Measurements from ENCODE around the gene PAX1.

PAX1 gene

GRCh38 chr20:21762646-21763045 lies 57.2 kb downstream of the PAX1 start:
- no peak for DNase-seq (ENCODE audit: extremely low read depth, low read depth)
- no peak for TF ChIP-seq CTCF (IDR thresholded peaks at IDR 0.05; ENCODE audit: low read depth, low read length)

- DNase-seq (ENCODE audit: extremely low read depth, low read depth) = no peak
- no peak for TF ChIP-seq CTCF (IDR thresholded peaks at IDR 0.05; ENCODE audit: low read depth, low read length)
These were observed 61.8 kb downstream of the PAX1 start for GRCh38 chr20:21767200-21767738.

- no peak for TF ChIP-seq CTCF (IDR thresholded peaks at IDR 0.05; ENCODE audit: low read depth, low read length)
- DNase-seq (ENCODE audit: extremely low read depth, low read depth) = no peak
These were observed 62.3 kb downstream of the PAX1 start for GRCh38 chr20:21767739-21768223.

Data from AG09319 (cell line).